Stomach (tissue), 4 donors: ENCODE measurements around the gene CGB1.
"Not testable (repeated sequence)": the region's sequence is repeated elsewhere in the genome, so short reads cannot be mapped to it uniquely, and the experiment has no call there.

Source experiments
- CTCF ChIP-seq, 7 experiments: fragments of 450-650 bp in 4 of 7; fragments of 200-600 bp in 3 of 7; sonication (generic) in 3 of 7; IDR thresholded peaks; one replicate each; pipeline ENCODE4 v1.5.1; 2016 to 2019; ENCODE audit warnings: antibody characterized with exemption in 7 of 7, control low read depth in 2 of 7, mild to moderate bottlenecking in 1 of 7
- POLR2A ChIP-seq, 4 donors: fragments of 450-650 bp; IDR thresholded peaks; one replicate each; pipeline ENCODE4 v1.6.1; 2016; ENCODE audit warnings: antibody characterized with exemption in 4 of 4, control low read depth in 2 of 4, mild to moderate bottlenecking in 1 of 4, moderate library complexity in 1 of 4

GRCh38 chr19:49025599-49025998 is 11.1 kb downstream of the CGB1 start:
- not testable (repeated sequence) for TF ChIP-seq CTCF, POLR2A (IDR thresholded peaks at IDR 0.05)
